Endodermal cell (in vitro differentiated cells): ENCODE results near the gene ELP4. TPM values are rescaled to one million over a fixed set of nuclear protein-coding genes. Genes with fewer than 3 reads are reported as not detected.

Experiments
- DNase-seq: peaks from one replicate; pipeline ENCODE4 v3.0.0-alpha.2; 2017
- H3K27ac ChIP-seq: 2 replicates; pipeline ENCODE4 v1.5.1; 2013; ENCODE audit warnings: mild to moderate bottlenecking, low read depth, low read length, moderate library complexity
- H3K27me3 ChIP-seq: 2 replicates; pipeline ENCODE4 v1.6.1; 2013; ENCODE audit warnings: mild to moderate bottlenecking, low read length, moderate library complexity; ENCODE audit not compliant: insufficient read depth, control insufficient read depth, poor library complexity, severe bottlenecking
- H3K36me3 ChIP-seq: 2 replicates; pipeline ENCODE4 v1.7.0; 2013; ENCODE audit warnings: mild to moderate bottlenecking, low read length, moderate library complexity; ENCODE audit not compliant: control insufficient read depth, insufficient read depth
- H3K4me1 ChIP-seq: one replicate; pipeline ENCODE4 v1.7.0; 2013; ENCODE audit warnings: low read length; ENCODE audit not compliant: control insufficient read depth, insufficient read depth
- H3K4me3 ChIP-seq: 2 replicates; pipeline ENCODE4 v1.5.1; 2013; ENCODE audit warnings: mild to moderate bottlenecking, low read length, moderate library complexity
- H3K9ac ChIP-seq: 2 replicates; pipeline ENCODE4 v1.6.1; 2013; ENCODE audit warnings: mild to moderate bottlenecking, low read length, moderate library complexity; ENCODE audit not compliant: poor library complexity, severe bottlenecking; ENCODE audit errors: extremely low read depth
- H3K9me3 ChIP-seq: 2 replicates; pipeline ENCODE4 v1.6.1; 2013; ENCODE audit warnings: mild to moderate bottlenecking, low read length, moderate library complexity; ENCODE audit not compliant: control insufficient read depth
- H3K27ac Mint-ChIP-seq: 2 replicates; pipeline ENCODE4 v1.8.0; 2020; ENCODE audit warnings: mixed read lengths
- H3K27me3 Mint-ChIP-seq: 2 replicates; pipeline ENCODE4 v1.8.0; 2021; ENCODE audit warnings: mild to moderate bottlenecking, mixed read lengths; ENCODE audit not compliant: insufficient read depth
- H3K36me3 Mint-ChIP-seq: 2 replicates; pipeline ENCODE4 v1.8.0; 2020; ENCODE audit warnings: low read depth, mixed read lengths
- H3K4me1 Mint-ChIP-seq: 2 replicates; pipeline ENCODE4 v1.8.0; 2020; ENCODE audit warnings: mixed read lengths
- H3K4me3 Mint-ChIP-seq: 2 replicates; pipeline ENCODE4 v1.8.0; 2020; ENCODE audit warnings: mild to moderate bottlenecking, moderate library complexity, mixed read lengths
- H3K9me3 Mint-ChIP-seq: 2 replicates; pipeline ENCODE4 v1.8.0; 2020; ENCODE audit warnings: mild to moderate bottlenecking, mixed read lengths
- CTCF ChIP-seq: fragments of 200-600 bp; sonication (generic); conservative IDR thresholded peaks from 2 replicates; pipeline ENCODE4 v1.5.0; 2021; ENCODE audit warnings: antibody characterized with exemption, mild to moderate bottlenecking
- WGBS, 2 experiments: methylation state at CpG; one replicate each; pipeline versions ENCODE4 v1.1.5 to v1.1.7; 2013; ENCODE audit warnings: missing lambda C conversion rate in 2 of 2, mixed read lengths in 1 of 2; ENCODE audit not compliant: insufficient coverage in 1 of 2, insufficient read length in 1 of 2; 5-methylcytosine and 5-hydroxymethylcytosine counted together
- total RNA-seq, 2 donors: library from RNA; stranded (reverse); fragmentation: NEBNext Ultra II Directional in 1 of 2; extraction: Animal tissue kit (Norgen Biotek cat#: 25700) in 1 of 2; gene quantifications; 2 replicates in 1 of 2; 3 replicates in 1 of 2; pipeline ENCODE4 v1.2.1, GENCODE V29; 2021

ELP4 gene
- total RNA-seq, 2 donors from 2014 or later = 19.1 to 25.2 TPM

GRCh38 chr11:31480930-31481329 lies 28.6 kb upstream of the ELP4 start:
- Mint-ChIP-seq H3K27me3 (no peaks in the 10 kb centered on the region), H3K36me3 (no peaks in the 10 kb centered on the region), H3K4me3 (no peak overlapping the region), H3K9me3 (no peaks in the 10 kb centered on the region), H3K27ac (no peak overlapping the region), H3K4me1 (peaks cover 17% of the 10 kb centered on the region)
- no peak overlapping the region for H3K9ac ChIP-seq
- no peak overlapping the region for H3K4me3 ChIP-seq
- H3K27ac ChIP-seq = no peak overlapping the region
- peaks cover 7% of the 10 kb centered on the region for H3K4me1 ChIP-seq
- 98% methylated on average over 2 of the region's 3 CpGs; no CpG with 5 or more reads in 1 of the 2 experiments for WGBS, 2 experiments
- no peaks in the 10 kb centered on the region for H3K27me3 ChIP-seq
- no peaks in the 10 kb centered on the region for H3K9me3 ChIP-seq
- no peaks in the 10 kb centered on the region for H3K36me3 ChIP-seq
- TF ChIP-seq CTCF = no peak
- DNase-seq = no peak

- peaks cover 8% of the 10 kb centered on the region for H3K4me1 Mint-ChIP-seq
Observed at GRCh38 chr11:31484497-31484896, 25.1 kb upstream of the ELP4 start.

GRCh38 chr11:31487848-31488247 lies 21.7 kb upstream of the ELP4 start:
- peaks cover 7% of the 10 kb centered on the region for H3K36me3 Mint-ChIP-seq
- Histone ChIP-seq H3K4me3 (no peak overlapping the region), H3K9me3 (no peaks in the 10 kb centered on the region), H3K4me1 (no peaks in the 10 kb centered on the region), H3K27me3 (no peaks in the 10 kb centered on the region), H3K36me3 (peaks cover 4% of the 10 kb centered on the region), H3K9ac (no peak overlapping the region), H3K27ac (no peak overlapping the region)
- H3K27me3 Mint-ChIP-seq = no peaks in the 10 kb centered on the region
- WGBS, 2 experiments = 60% methylated on average over 1 of the region's 1 CpG; no CpG with 5 or more reads in 1 of the 2 experiments
- no peak overlapping the region for H3K4me3 Mint-ChIP-seq
- TF ChIP-seq CTCF = peak; percentile 68
- H3K4me1 Mint-ChIP-seq = peaks cover 9% of the 10 kb centered on the region
- no peak overlapping the region for H3K27ac Mint-ChIP-seq
- DNase-seq = no peak
- H3K9me3 Mint-ChIP-seq = no peaks in the 10 kb centered on the region

More at GRCh38 chr11:31484497-31484896, 25.1 kb upstream of the ELP4 start:
- Histone ChIP-seq H3K9ac (no peak overlapping the region), H3K27ac (no peak overlapping the region), H3K4me1 (no peaks in the 10 kb centered on the region), H3K9me3 (no peaks in the 10 kb centered on the region), H3K27me3 (no peaks in the 10 kb centered on the region), H3K4me3 (no peak overlapping the region), H3K36me3 (no peaks in the 10 kb centered on the region)
- no peak for DNase-seq
- no peaks in the 10 kb centered on the region for H3K9me3 Mint-ChIP-seq
- H3K27me3 Mint-ChIP-seq = no peaks in the 10 kb centered on the region
- no peak overlapping the region for H3K27ac Mint-ChIP-seq
- no peak for TF ChIP-seq CTCF
- WGBS, 2 experiments = 90 to 93% methylated on average over 2 to 4 of the region's 4 CpGs
- H3K4me3 Mint-ChIP-seq = no peak overlapping the region
- peaks cover 2% of the 10 kb centered on the region for H3K36me3 Mint-ChIP-seq
